Measurements from ENCODE around the gene DDX60.

Gene DDX60

DNA sequence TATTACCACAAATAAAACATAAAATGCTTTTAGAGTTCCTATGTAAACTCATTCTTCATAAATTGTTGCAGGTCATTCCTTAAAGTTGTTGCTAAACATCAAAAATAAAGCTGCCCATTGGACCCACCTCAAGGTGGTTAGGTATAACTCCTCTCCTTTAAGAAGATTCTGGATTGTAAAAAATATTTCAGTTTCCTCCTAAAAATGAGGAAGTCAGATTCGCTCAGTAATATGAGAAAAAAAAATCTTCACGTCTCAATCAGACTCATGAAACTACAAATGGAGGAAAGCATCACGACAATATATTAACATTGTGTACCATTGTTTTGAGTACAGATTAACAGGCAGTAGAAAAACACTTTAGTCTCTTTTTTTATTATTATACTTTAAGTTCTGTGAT, 105.9 kb downstream of the DDX60 start:
- Mint-ChIP-seq H3K4me3 (no peak overlapping the region), H3K27ac (no peak overlapping the region), H3K9me3 (peaks cover 38% of the 10 kb centered on the region), H3K36me3 (ENCODE audit: low read depth) (peaks cover 5% of the 10 kb centered on the region), H3K4me1 (no peaks in the 10 kb centered on the region), H3K27me3 (ENCODE audit: low read depth, poor library complexity) (no peaks in the 10 kb centered on the region)
- TF ChIP-seq, protein P1, sequence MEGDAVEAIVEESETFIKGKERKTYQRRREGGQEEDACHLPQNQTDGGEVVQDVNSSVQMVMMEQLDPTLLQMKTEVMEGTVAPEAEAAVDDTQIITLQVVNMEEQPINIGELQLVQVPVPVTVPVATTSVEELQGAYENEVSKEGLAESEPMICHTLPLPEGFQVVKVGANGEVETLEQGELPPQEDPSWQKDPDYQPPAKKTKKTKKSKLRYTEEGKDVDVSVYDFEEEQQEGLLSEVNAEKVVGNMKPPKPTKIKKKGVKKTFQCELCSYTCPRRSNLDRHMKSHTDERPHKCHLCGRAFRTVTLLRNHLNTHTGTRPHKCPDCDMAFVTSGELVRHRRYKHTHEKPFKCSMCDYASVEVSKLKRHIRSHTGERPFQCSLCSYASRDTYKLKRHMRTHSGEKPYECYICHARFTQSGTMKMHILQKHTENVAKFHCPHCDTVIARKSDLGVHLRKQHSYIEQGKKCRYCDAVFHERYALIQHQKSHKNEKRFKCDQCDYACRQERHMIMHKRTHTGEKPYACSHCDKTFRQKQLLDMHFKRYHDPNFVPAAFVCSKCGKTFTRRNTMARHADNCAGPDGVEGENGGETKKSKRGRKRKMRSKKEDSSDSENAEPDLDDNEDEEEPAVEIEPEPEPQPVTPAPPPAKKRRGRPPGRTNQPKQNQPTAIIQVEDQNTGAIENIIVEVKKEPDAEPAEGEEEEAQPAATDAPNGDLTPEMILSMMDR (IDR thresholded peaks at IDR 0.05) = no peak
- DNase-seq = no peak

DNA sequence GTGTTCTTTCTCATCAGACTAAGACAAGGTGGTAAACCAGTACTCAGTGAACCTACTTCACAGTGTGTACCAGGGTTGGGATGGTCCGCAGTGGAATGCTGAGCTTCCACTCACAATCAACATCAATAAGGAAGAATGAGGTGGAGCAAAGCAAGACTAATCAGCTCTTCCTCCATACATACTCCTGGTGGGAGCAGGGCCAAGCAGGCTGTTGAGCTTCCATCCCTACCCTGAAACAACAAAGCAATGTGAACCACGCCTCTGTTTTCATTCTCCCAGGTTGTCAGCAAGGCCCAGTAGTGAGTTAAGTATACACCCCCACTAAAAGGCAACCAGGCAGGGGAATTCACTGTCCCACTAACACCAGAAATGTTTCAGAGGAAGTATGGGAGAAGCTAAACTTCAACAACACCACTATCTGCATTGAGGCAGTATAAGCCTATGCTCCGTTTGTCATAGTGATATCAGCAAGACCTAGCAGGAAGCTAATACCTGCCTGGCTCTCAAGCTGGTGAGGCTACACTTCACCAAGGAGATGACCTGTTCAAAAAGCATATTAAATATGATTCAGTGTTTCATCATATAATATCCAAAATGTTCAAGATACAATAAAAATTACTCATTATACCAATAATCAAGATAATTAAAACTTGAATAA, 109.5 kb downstream of the DDX60 start:
- TF ChIP-seq, protein P1 (IDR thresholded peaks at IDR 0.05) = no peak
- no peak overlapping the region for H3K4me3 Mint-ChIP-seq
- no peak for DNase-seq
- no peaks in the 10 kb centered on the region for H3K27me3 Mint-ChIP-seq (ENCODE audit: low read depth, poor library complexity)
- H3K4me1 Mint-ChIP-seq = no peaks in the 10 kb centered on the region
- H3K9me3 Mint-ChIP-seq = peaks cover 31% of the 10 kb centered on the region
- no peaks in the 10 kb centered on the region for H3K36me3 Mint-ChIP-seq (ENCODE audit: low read depth)
- H3K27ac Mint-ChIP-seq = no peak overlapping the region

DNA sequence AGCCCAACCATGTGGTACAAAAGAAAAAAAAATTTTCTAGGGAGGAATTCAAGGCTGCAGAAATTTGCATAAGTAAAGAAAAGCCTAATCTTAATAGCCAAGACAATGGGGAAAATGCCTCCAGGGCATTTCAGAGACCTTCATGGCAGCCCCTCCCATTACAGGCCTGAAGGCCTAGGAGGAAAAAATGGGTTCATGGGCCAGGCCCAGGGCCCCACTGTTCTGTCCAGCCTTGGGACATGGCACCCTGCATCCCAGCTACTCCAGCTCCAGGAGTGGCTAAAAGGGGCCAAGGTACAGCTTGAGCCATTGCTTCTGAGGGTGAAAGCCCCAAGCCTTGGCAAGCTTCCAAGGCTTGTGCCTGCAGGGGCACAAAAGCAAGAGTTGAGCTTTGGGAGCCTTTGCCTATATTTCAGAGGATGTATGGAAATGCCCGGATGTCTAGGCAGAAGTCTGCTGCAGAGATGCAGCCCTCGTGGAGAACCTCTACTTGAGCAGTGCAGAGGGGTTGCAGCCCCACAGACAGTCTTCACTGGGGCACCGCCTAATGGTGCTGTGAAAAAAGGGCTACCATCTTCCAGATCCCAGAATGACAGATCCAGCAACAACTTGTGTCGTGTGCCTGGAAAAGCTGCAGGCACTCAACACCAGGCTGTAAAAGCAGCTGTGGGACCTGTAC, 115.2 kb downstream of the DDX60 start:
- Mint-ChIP-seq H3K4me3 (no peak overlapping the region), H3K27me3 (ENCODE audit: low read depth, poor library complexity) (no peaks in the 10 kb centered on the region)

DNA sequence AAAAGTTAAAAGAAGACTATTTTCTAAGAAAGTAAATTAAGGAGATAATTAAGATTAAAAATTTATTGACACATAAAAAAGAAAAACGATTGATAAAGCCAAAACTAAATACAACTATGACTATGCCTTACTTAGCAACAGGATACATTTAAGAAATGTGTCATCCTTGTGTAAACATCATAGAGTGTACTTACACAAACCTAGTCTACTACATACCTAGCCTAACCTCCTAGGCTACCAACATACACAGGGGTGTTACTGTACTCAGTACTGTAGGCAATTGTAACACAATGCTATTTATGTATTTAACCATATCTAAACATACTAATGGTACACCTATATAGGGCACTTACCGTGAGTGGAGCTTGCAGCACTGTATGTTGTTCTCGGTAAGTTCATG, 117.9 kb downstream of the DDX60 start:
- no peaks in the 10 kb centered on the region for H3K4me1 Mint-ChIP-seq
- TF ChIP-seq, protein P1 (IDR thresholded peaks at IDR 0.05) = no peak
- peaks cover 4% of the 10 kb centered on the region for H3K36me3 Mint-ChIP-seq (ENCODE audit: low read depth)
- no peaks in the 10 kb centered on the region for H3K27me3 Mint-ChIP-seq (ENCODE audit: low read depth, poor library complexity)
- peaks cover 66% of the 10 kb centered on the region for H3K9me3 Mint-ChIP-seq
- DNase-seq = no peak
- no peak overlapping the region for H3K27ac Mint-ChIP-seq
- no peak overlapping the region for H3K4me3 Mint-ChIP-seq

More for the DNA sequence above, 115.2 kb downstream of the DDX60 start:
- no peak overlapping the region for H3K27ac Mint-ChIP-seq
- peaks cover 4% of the 10 kb centered on the region for H3K36me3 Mint-ChIP-seq (ENCODE audit: low read depth)
- DNase-seq = no peak
- H3K4me1 Mint-ChIP-seq = no peaks in the 10 kb centered on the region
- TF ChIP-seq, protein P1 (IDR thresholded peaks at IDR 0.05) = no peak
- peaks cover 61% of the 10 kb centered on the region for H3K9me3 Mint-ChIP-seq

GRCh38 chr4:168199260-168199957, 119.1 kb downstream of the DDX60 start:
- no peak overlapping the region for H3K4me3 Mint-ChIP-seq
- DNase-seq = no peak
- no peaks in the 10 kb centered on the region for H3K4me1 Mint-ChIP-seq
- peaks cover 4% of the 10 kb centered on the region for H3K36me3 Mint-ChIP-seq (ENCODE audit: low read depth)
- no peaks in the 10 kb centered on the region for H3K27me3 Mint-ChIP-seq (ENCODE audit: low read depth, poor library complexity)
- H3K9me3 Mint-ChIP-seq = peaks cover 53% of the 10 kb centered on the region
- H3K27ac Mint-ChIP-seq = no peak overlapping the region
- TF ChIP-seq, protein P1 (IDR thresholded peaks at IDR 0.05) = no peak

All from nephron progenitor cell (in vitro differentiated cells).